ENCODE data around the gene WDR36. TPM values are rescaled to one million over a fixed set of nuclear protein-coding genes. Genes with fewer than 3 reads are reported as not detected.

The WDR36 gene
- total and polyA plus RNA-seq, 2 of the 13 experiments (the other 11 are each of a cell fraction or from before 2014, with no cell fraction given): 18.2 to 40.6 TPM

GRCh38 chr5:111092062-111092853 is at the start of gene WDR36 (continued):
- TF ChIP-seq ZNF281 (CRISPR knock-in tag; IDR thresholded peaks at IDR 0.05; ENCODE audit: borderline replicate concordance): peak; percentile 79; the same call in 1 of the 2 replicates
- TF ChIP-seq, protein P1, sequence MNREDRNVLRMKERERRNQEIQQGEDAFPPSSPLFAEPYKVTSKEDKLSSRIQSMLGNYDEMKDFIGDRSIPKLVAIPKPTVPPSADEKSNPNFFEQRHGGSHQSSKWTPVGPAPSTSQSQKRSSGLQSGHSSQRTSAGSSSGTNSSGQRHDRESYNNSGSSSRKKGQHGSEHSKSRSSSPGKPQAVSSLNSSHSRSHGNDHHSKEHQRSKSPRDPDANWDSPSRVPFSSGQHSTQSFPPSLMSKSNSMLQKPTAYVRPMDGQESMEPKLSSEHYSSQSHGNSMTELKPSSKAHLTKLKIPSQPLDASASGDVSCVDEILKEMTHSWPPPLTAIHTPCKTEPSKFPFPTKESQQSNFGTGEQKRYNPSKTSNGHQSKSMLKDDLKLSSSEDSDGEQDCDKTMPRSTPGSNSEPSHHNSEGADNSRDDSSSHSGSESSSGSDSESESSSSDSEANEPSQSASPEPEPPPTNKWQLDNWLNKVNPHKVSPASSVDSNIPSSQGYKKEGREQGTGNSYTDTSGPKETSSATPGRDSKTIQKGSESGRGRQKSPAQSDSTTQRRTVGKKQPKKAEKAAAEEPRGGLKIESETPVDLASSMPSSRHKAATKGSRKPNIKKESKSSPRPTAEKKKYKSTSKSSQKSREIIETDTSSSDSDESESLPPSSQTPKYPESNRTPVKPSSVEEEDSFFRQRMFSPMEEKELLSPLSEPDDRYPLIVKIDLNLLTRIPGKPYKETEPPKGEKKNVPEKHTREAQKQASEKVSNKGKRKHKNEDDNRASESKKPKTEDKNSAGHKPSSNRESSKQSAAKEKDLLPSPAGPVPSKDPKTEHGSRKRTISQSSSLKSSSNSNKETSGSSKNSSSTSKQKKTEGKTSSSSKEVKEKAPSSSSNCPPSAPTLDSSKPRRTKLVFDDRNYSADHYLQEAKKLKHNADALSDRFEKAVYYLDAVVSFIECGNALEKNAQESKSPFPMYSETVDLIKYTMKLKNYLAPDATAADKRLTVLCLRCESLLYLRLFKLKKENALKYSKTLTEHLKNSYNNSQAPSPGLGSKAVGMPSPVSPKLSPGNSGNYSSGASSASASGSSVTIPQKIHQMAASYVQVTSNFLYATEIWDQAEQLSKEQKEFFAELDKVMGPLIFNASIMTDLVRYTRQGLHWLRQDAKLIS (CRISPR knock-in tag; IDR thresholded peaks at IDR 0.05): no peak; the same call in 1 of the 2 replicates

- Histone ChIP-seq H3K36me3 (replicated peaks in 1 of 2; ENCODE audit: control insufficient read depth in 1 of 2, insufficient read depth in 2 of 2, low read length in 2 of 2) (no peaks in the 10 kb centered on the region), H3K27me3 (ENCODE audit: control insufficient read depth in 1 of 2, insufficient read depth in 2 of 2, low read length in 2 of 2) (no peaks in the 10 kb centered on the region), H4K20me1 (ENCODE audit: insufficient read depth, low read length) (no peaks in the 10 kb centered on the region), H3K27ac (ENCODE audit: extremely low read length, insufficient read depth, low read length) (no peak overlapping the region), H3K9me3 (ENCODE audit: low read length) (no peaks in the 10 kb centered on the region), H3K9ac (ENCODE audit: insufficient read depth, low read depth, low read length) (no peak overlapping the region), H3K4me1 (ENCODE audit: insufficient read depth, low read length) (no peaks in the 10 kb centered on the region), H3K4me3 (replicated peaks in 1 of 3; ENCODE audit: insufficient read depth in 1 of 3, low read depth in 2 of 3, low read length in 3 of 3) (no peak overlapping the region), H3K4me2 (ENCODE audit: low read depth, low read length) (no peak overlapping the region), H3K79me2 (ENCODE audit: insufficient read depth, low read length) (no peaks in the 10 kb centered on the region), H2AFZ (ENCODE audit: low read length) (no peak overlapping the region)
- in situ Hi-C loops (cut with HindIII; ENCODE audit: extremely low pct_ligation_motif_present, low pct_unique_long_range_greater_than_20kb) (no loop called here), intact Hi-C loops (cut with micrococcal nuclease; ENCODE audit: unreplicated experiment) (no loop called here)
- POLR2A ChIA-PET: no interaction called here
- no TSS peak for BruUV-seq (replicated peaks)
- WGBS (ENCODE audit: low lambda C conversion rate): 4% methylated on average over 5 of the region's 5 CpGs
- CTCF ChIA-PET (ENCODE audit: low intra/inter-chr PET ratio, low total read pairs): no interaction called here
- no peak for ATAC-seq
- no peak for DNase-seq (ENCODE audit: low spot score)
- FAIRE-seq: no peak
- TF ChIP-seq, protein P2, sequence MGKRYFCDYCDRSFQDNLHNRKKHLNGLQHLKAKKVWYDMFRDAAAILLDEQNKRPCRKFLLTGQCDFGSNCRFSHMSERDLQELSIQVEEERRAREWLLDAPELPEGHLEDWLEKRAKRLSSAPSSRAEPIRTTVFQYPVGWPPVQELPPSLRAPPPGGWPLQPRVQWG (CRISPR knock-in tag; IDR thresholded peaks at IDR 0.05; ENCODE audit: borderline replicate concordance, low read depth): no peak
- TF ChIP-seq NPAS2 (CRISPR knock-in tag; IDR thresholded peaks at IDR 0.05; ENCODE audit: borderline replicate concordance) (no peak), EEA1 (CRISPR knock-in tag; IDR thresholded peaks at IDR 0.05; ENCODE audit: borderline replicate concordance) (no peak), BATF2 (CRISPR knock-in tag; IDR thresholded peaks at IDR 0.05) (no peak), RXRB (CRISPR knock-in tag; IDR thresholded peaks at IDR 0.05; ENCODE audit: borderline replicate concordance) (no peak), ARNT (IDR thresholded peaks at IDR 0.05) (no peak)
Observed at GRCh38 chr5:111043712-111044506, 48.2 kb upstream of the WDR36 start.
